ENCODE results near the gene CHCHD2.
A peak's percentile ranks its signal among the peaks of the same experiment; 100 is the strongest.

DNA sequence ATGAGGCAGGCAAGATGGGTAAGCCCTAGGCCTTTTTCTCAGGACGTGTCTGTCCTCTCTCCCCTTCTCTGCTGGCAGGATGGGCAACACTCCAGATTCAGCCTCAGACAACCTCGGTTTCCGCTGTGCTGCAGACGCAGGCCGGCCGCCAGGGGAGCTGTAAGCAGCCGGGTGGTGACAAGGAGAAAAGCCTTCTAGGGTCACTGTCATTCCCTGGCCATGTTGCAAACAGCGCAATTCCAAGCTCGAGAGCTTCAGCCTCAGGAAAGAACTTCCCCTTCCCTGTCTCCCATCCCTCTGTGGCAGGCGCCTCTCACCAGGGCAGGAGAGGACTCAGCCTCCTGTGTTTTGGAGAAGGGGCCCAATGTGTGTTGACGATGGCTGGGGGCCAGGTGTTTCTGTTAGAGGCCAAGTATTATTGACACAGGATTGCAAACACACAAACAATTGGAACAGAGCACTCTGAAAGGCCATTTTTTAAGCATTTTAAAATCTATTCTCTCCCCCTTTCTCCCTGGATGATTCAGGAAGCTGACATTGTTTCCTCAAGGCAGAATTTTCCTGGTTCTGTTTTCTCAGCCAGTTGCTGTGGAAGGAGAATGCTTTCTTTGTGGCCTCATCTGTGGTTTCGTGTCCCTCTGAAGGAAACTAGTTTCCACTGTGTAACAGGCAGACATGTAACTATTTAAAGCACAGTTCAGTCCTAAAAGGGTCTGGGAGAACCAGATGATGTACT, 26.7 kb downstream of the CHCHD2 start:
- TF ChIP-seq POLR2A (IDR thresholded peaks at IDR 0.05): no peak
- TF ChIP-seq, protein P1, sequence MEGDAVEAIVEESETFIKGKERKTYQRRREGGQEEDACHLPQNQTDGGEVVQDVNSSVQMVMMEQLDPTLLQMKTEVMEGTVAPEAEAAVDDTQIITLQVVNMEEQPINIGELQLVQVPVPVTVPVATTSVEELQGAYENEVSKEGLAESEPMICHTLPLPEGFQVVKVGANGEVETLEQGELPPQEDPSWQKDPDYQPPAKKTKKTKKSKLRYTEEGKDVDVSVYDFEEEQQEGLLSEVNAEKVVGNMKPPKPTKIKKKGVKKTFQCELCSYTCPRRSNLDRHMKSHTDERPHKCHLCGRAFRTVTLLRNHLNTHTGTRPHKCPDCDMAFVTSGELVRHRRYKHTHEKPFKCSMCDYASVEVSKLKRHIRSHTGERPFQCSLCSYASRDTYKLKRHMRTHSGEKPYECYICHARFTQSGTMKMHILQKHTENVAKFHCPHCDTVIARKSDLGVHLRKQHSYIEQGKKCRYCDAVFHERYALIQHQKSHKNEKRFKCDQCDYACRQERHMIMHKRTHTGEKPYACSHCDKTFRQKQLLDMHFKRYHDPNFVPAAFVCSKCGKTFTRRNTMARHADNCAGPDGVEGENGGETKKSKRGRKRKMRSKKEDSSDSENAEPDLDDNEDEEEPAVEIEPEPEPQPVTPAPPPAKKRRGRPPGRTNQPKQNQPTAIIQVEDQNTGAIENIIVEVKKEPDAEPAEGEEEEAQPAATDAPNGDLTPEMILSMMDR (IDR thresholded peaks at IDR 0.05): peak in 4 of 6 experiments; percentile 37 to 58 (median 45)

Measured in esophagus squamous epithelium (tissue), 4 donors.